ENCODE measurements around the gene FDXACB1. TPM values are rescaled to one million over a fixed set of nuclear protein-coding genes. Genes with fewer than 3 reads are reported as not detected.

The FDXACB1 gene
- total RNA-seq, 6 experiments from 2014 or later, result 1.4 to 2.4 (median 2.0) TPM

DNA sequence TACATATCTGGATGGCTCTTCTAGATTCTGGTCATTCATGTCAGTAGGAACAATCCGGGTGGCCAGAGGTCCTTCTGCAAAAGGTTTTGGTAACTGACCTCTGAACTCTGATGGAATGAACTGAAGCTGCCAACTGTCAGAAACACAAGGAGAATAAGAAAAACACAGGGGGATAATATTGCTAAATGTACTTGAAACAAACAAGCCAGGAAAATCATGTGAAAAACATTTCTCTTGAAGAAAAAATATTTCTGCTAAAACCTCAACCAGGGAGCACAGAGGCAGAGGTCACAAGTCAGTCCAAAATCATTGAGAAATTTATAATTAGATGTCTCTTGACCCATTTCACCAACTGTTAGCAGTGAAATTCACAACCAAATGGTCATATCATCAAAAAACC, 42.8 kb downstream of the FDXACB1 start:
- TF ChIP-seq CTCF (IDR thresholded peaks at IDR 0.05), result no peak
- H3K27me3 Mint-ChIP-seq (ENCODE audit: insufficient read depth), result no peaks in the 10 kb centered on the region
- no peak overlapping the region; the same call in 1 of the 2 replicates for H3K27ac Mint-ChIP-seq
- H3K4me1 Mint-ChIP-seq (ENCODE audit: low read depth), result peaks cover 33% of the 10 kb centered on the region
- H3K4me3 Mint-ChIP-seq, result no peak overlapping the region
- H3K9me3 Mint-ChIP-seq, result no peaks in the 10 kb centered on the region
- DNase-seq, result no peak
- peaks cover 9% of the 10 kb centered on the region; the same call in 1 of the 2 replicates for H3K36me3 Mint-ChIP-seq (ENCODE audit: low read depth)

GRCh38 chr11:111835665-111836064, 43.3 kb downstream of the FDXACB1 start:
- no peaks in the 10 kb centered on the region for H3K27me3 Mint-ChIP-seq (ENCODE audit: insufficient read depth)
- no peaks in the 10 kb centered on the region for H3K9me3 Mint-ChIP-seq
- TF ChIP-seq CTCF (IDR thresholded peaks at IDR 0.05), result no peak
- no peak overlapping the region for H3K4me3 Mint-ChIP-seq
- H3K4me1 Mint-ChIP-seq (ENCODE audit: low read depth), result peaks cover 28% of the 10 kb centered on the region
- peaks cover 9% of the 10 kb centered on the region; the same call in 1 of the 2 replicates for H3K36me3 Mint-ChIP-seq (ENCODE audit: low read depth)
- DNase-seq, result no peak
- H3K27ac Mint-ChIP-seq, result no peak overlapping the region

GRCh38 chr11:111834432-111835163, 44.4 kb downstream of the FDXACB1 start:
- Mint-ChIP-seq H3K36me3 (ENCODE audit: low read depth) (peaks cover 13% of the 10 kb centered on the region; the same call in 1 of the 2 replicates), H3K27me3 (ENCODE audit: insufficient read depth) (no peaks in the 10 kb centered on the region), H3K4me1 (ENCODE audit: low read depth) (peaks cover 25% of the 10 kb centered on the region), H3K27ac (no peak overlapping the region), H3K9me3 (no peaks in the 10 kb centered on the region), H3K4me3 (no peak overlapping the region)
- TF ChIP-seq CTCF (IDR thresholded peaks at IDR 0.05), result no peak
- no peak for DNase-seq

DNA sequence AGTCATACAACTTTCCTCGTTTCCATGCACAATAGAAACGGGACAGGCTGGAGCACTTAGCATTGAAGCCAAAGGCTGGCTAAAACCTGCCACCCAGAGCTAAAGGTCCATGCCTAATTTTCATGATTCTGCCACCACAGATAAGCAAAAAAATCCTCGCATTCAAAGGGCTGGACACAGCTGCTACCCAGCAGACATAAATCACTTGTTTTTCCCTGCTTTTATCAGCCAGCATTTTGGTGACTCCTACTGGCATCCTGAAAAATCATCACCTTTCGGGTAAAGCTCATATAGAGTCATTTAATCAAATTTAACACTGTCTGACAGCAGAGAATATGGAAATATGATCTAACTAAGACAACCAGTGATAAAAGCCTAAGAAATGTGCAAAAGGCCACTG, 45.4 kb downstream of the FDXACB1 start:
- H3K27ac Mint-ChIP-seq, result no peak overlapping the region
- peak; percentile 35 for DNase-seq
- no peak overlapping the region for H3K4me3 Mint-ChIP-seq
- no peaks in the 10 kb centered on the region for H3K9me3 Mint-ChIP-seq
- H3K27me3 Mint-ChIP-seq (ENCODE audit: insufficient read depth), result no peaks in the 10 kb centered on the region
- peak; percentile 45; the same call in 1 of the 2 replicates for TF ChIP-seq CTCF (IDR thresholded peaks at IDR 0.05)
- peaks cover 35% of the 10 kb centered on the region for H3K4me1 Mint-ChIP-seq (ENCODE audit: low read depth)
- H3K36me3 Mint-ChIP-seq (ENCODE audit: low read depth), result peaks cover 13% of the 10 kb centered on the region; the same call in 1 of the 2 replicates

GRCh38 chr11:111829185-111829968, 49.6 kb downstream of the FDXACB1 start:
- no peak overlapping the region for H3K4me3 Mint-ChIP-seq
- H3K9me3 Mint-ChIP-seq, result no peaks in the 10 kb centered on the region
- DNase-seq, result no peak
- peaks cover 12% of the 10 kb centered on the region for H3K36me3 Mint-ChIP-seq (ENCODE audit: low read depth)
- TF ChIP-seq CTCF (IDR thresholded peaks at IDR 0.05), result no peak
- no peak overlapping the region; the same call in 1 of the 2 replicates for H3K27ac Mint-ChIP-seq
- H3K4me1 Mint-ChIP-seq (ENCODE audit: low read depth), result peaks cover 21% of the 10 kb centered on the region
- H3K27me3 Mint-ChIP-seq (ENCODE audit: insufficient read depth), result no peaks in the 10 kb centered on the region
